Measurements from ENCODE around the gene MAP1LC3B2. TPM values are rescaled to one million over a fixed set of nuclear protein-coding genes. Genes with fewer than 3 reads are reported as not detected.

MAP1LC3B2 gene
- total and polyA plus RNA-seq, 2 of the 13 experiments (the other 11 are each of a cell fraction or from before 2014, with no cell fraction given), result 0.60 to 2.2 TPM

GRCh38 chr12:116529048-116529447 is 30.1 kb upstream of the MAP1LC3B2 start (continued):
- no peak for TF ChIP-seq ZNF382 (CRISPR knock-in tag; IDR thresholded peaks at IDR 0.05; ENCODE audit: borderline replicate concordance)
- TF ChIP-seq ZBTB37 (CRISPR knock-in tag; IDR thresholded peaks at IDR 0.05), result no peak
- TF ChIP-seq RORA (CRISPR knock-in tag; IDR thresholded peaks at IDR 0.05), result no peak
- TF ChIP-seq BRF2 (CRISPR knock-in tag; IDR thresholded peaks at IDR 0.05), result no peak
- no peak for TF ChIP-seq TAF15 (IDR thresholded peaks at IDR 0.05; ENCODE audit: low read depth, low read length, poor library complexity, severe bottlenecking)
- no peak for TF ChIP-seq TCF12 (IDR thresholded peaks at IDR 0.05)
- no peak for TF ChIP-seq TCF12 (CRISPR knock-in tag; IDR thresholded peaks at IDR 0.05)
- TF ChIP-seq RAD21 (CRISPR knock-in tag; IDR thresholded peaks at IDR 0.05), result no peak
- no peak for TF ChIP-seq ZNF207 (IDR thresholded peaks at IDR 0.05; ENCODE audit: borderline replicate concordance)
- no peak for TF ChIP-seq CHD4 (IDR thresholded peaks at IDR 0.05; ENCODE audit: borderline replicate concordance, low read length)
- no peak for TF ChIP-seq ZNF143 (CRISPR knock-in tag; IDR thresholded peaks at IDR 0.05)
- no peak for TF ChIP-seq ZNF749 (CRISPR knock-in tag; IDR thresholded peaks at IDR 0.05; ENCODE audit: borderline replicate concordance)
- TF ChIP-seq POLR2AphosphoS2 (IDR thresholded peaks at IDR 0.05; ENCODE audit: low read depth, low read length), result no peak
- TF ChIP-seq ZNF235 (CRISPR knock-in tag; IDR thresholded peaks at IDR 0.05; ENCODE audit: borderline replicate concordance), result no peak
- no peak for TF ChIP-seq SRY (CRISPR knock-in tag; IDR thresholded peaks at IDR 0.05)
- no peak for TF ChIP-seq KDM2A (CRISPR knock-in tag; IDR thresholded peaks at IDR 0.05; ENCODE audit: borderline replicate concordance, low read depth)
- TF ChIP-seq ZNF552 (CRISPR knock-in tag; IDR thresholded peaks at IDR 0.05; ENCODE audit: borderline replicate concordance), result no peak
- TF ChIP-seq ZNF280D (CRISPR knock-in tag; IDR thresholded peaks at IDR 0.05), result no peak
- TF ChIP-seq ZNF768 (CRISPR knock-in tag; IDR thresholded peaks at IDR 0.05), result no peak
- no peak for TF ChIP-seq TFDP1 (CRISPR knock-in tag; IDR thresholded peaks at IDR 0.05; ENCODE audit: borderline replicate concordance)
- TF ChIP-seq ZNF639 (CRISPR knock-in tag; conservative IDR thresholded peaks at IDR 0.05), result no peak
- TF ChIP-seq ZMYM3 (CRISPR knock-in tag; IDR thresholded peaks at IDR 0.05), result no peak
- no peak for TF ChIP-seq IRX3 (CRISPR knock-in tag; IDR thresholded peaks at IDR 0.05; ENCODE audit: borderline replicate concordance, low read depth)
- no peak for TF ChIP-seq NR1H2 (CRISPR knock-in tag; IDR thresholded peaks at IDR 0.05; ENCODE audit: borderline replicate concordance, low read depth)
